GM23338 (cell line): ENCODE measurements around the gene RNF130. TPM values are rescaled to one million over a fixed set of nuclear protein-coding genes. Genes with fewer than 3 reads are reported as not detected.

Source experiments
- ATAC-seq: fragments of 200-7000 bp; cut with Tn5 transposase; 3 replicates; pipeline ENCODE4 v1.9.1; 2020
- DNase-seq: peaks from one replicate; pipeline ENCODE4 v3.0.0-alpha.2; 2015; ENCODE audit warnings: low spot score
- H2AFZ ChIP-seq: fragments of 200-600 bp; sonication (generic); 2 replicates; pipeline ENCODE4 v1.8.0; 2016; ENCODE audit warnings: antibody characterized with exemption, mild to moderate bottlenecking, moderate library complexity
- H3F3A ChIP-seq: fragments of 200-600 bp; sonication (generic); replicated peaks from 2 replicates; pipeline ENCODE4 v1.8.0; 2017; ENCODE audit warnings: antibody characterized with exemption, mixed run types, low read depth
- H3K27ac ChIP-seq: fragments of 200-600 bp; sonication (generic); 2 replicates; pipeline ENCODE4 v1.6.1; 2016; ENCODE audit warnings: low read depth
- H3K27me3 ChIP-seq: fragments of 200-600 bp; sonication (generic); 2 replicates; pipeline ENCODE4 v1.8.0; 2016; ENCODE audit warnings: mild to moderate bottlenecking, mixed run types, moderate library complexity; ENCODE audit not compliant: insufficient read depth
- H3K36me3 ChIP-seq: fragments of 200-600 bp; sonication (generic); 2 replicates; pipeline ENCODE4 v1.8.0; 2016; ENCODE audit warnings: mild to moderate bottlenecking; ENCODE audit not compliant: insufficient read depth
- H3K4me1 ChIP-seq: fragments of 200-600 bp; sonication (generic); 2 replicates; pipeline ENCODE4 v1.8.0; 2016; ENCODE audit warnings: mild to moderate bottlenecking, moderate library complexity; ENCODE audit not compliant: insufficient read depth
- H3K4me2 ChIP-seq: fragments of 200-600 bp; sonication (generic); 2 replicates; pipeline ENCODE4 v1.7.1; 2017; ENCODE audit warnings: mixed run types
- H3K4me3 ChIP-seq: fragments of 200-600 bp; sonication (generic); 2 replicates; pipeline ENCODE4 v1.6.1; 2016; ENCODE audit warnings: mixed run types
- H3K79me2 ChIP-seq: fragments of 200-600 bp; sonication (generic); replicated peaks from 2 replicates; pipeline ENCODE4 v1.8.0; 2017; ENCODE audit warnings: mild to moderate bottlenecking; ENCODE audit not compliant: insufficient read depth
- H3K9me2 ChIP-seq: fragments of 200-600 bp; sonication (generic); 2 replicates; pipeline ENCODE4 v1.8.0; 2017; ENCODE audit not compliant: insufficient read depth
- H4K20me1 ChIP-seq: fragments of 200-600 bp; sonication (generic); replicated peaks from 2 replicates; pipeline ENCODE4 v1.8.0; 2017; ENCODE audit warnings: mild to moderate bottlenecking; ENCODE audit not compliant: insufficient read depth
- H3K27ac Mint-ChIP-seq: 2 replicates; pipeline ENCODE4 v1.8.0; 2020; ENCODE audit warnings: inconsistent platforms, mild to moderate bottlenecking, moderate library complexity, mixed read lengths
- H3K27me3 Mint-ChIP-seq: 3 replicates; pipeline ENCODE4 v1.8.0; 2022; ENCODE audit warnings: low read depth, mild to moderate bottlenecking, moderate library complexity, mixed read lengths, inconsistent platforms; ENCODE audit not compliant: insufficient read depth, poor library complexity
- H3K36me3 Mint-ChIP-seq: 3 replicates; pipeline ENCODE4 v1.8.0; 2021; ENCODE audit warnings: low read depth, mild to moderate bottlenecking, inconsistent platforms, moderate library complexity, mixed read lengths
- H3K4me1 Mint-ChIP-seq: 3 replicates; pipeline ENCODE4 v1.8.0; 2020; ENCODE audit warnings: mild to moderate bottlenecking, inconsistent platforms, mixed read lengths
- H3K4me3 Mint-ChIP-seq: 3 replicates; pipeline ENCODE4 v1.8.0; 2021; ENCODE audit warnings: moderate library complexity, mild to moderate bottlenecking, inconsistent platforms, mixed read lengths
- H3K9me3 Mint-ChIP-seq: 3 replicates; pipeline ENCODE4 v1.8.0; 2020; ENCODE audit warnings: moderate library complexity, mild to moderate bottlenecking, inconsistent platforms, mixed read lengths
- CREB1 ChIP-seq: fragments of 250-450 bp; sonication (Bioruptor Pico); IDR thresholded peaks from 2 replicates; pipeline ENCODE4 v1.5.0; 2020; ENCODE audit warnings: low read depth, mild to moderate bottlenecking, moderate library complexity
- ETS1 ChIP-seq: IDR thresholded peaks from 2 replicates; pipeline ENCODE4 v1.6.1; 2016; ENCODE audit warnings: antibody characterized with exemption
- EZH2 ChIP-seq: fragments of 200-600 bp; sonication (generic); IDR thresholded peaks from one replicate; pipeline ENCODE4 v1.8.0; 2017; ENCODE audit warnings: antibody characterized with exemption, mild to moderate bottlenecking, low read depth; ENCODE audit not compliant: unreplicated experiment
- EZH2phosphoT487 ChIP-seq: fragments of 200-600 bp; sonication (generic); IDR thresholded peaks from one replicate; pipeline ENCODE4 v1.8.1; 2018; ENCODE audit warnings: antibody characterized with exemption; ENCODE audit not compliant: unreplicated experiment
- JUNB ChIP-seq: IDR thresholded peaks from one replicate; pipeline ENCODE4 v1.6.1; 2016; ENCODE audit warnings: antibody characterized with exemption; ENCODE audit not compliant: unreplicated experiment
- NANOG ChIP-seq: IDR thresholded peaks from 2 replicates; pipeline ENCODE4 v1.6.1; 2016; ENCODE audit warnings: antibody characterized with exemption, borderline replicate concordance
- POLR2AphosphoS5 ChIP-seq: IDR thresholded peaks from 2 replicates; pipeline ENCODE4 v1.6.1; 2016; ENCODE audit warnings: antibody characterized with exemption, low read depth
- STAT1 ChIP-seq: IDR thresholded peaks from one replicate; pipeline ENCODE4 v1.6.1; 2016; ENCODE audit warnings: antibody characterized with exemption; ENCODE audit not compliant: unreplicated experiment
- ZNF331 ChIP-seq: fragments of 250-450 bp; sonication (Bioruptor Pico); IDR thresholded peaks from 2 replicates; pipeline ENCODE4 v1.5.0; 2020; ENCODE audit warnings: low read depth, mild to moderate bottlenecking, moderate library complexity
- polyA plus RNA-seq: library from polyadenylated mRNA; unstranded; fragments of >200 nt; fragmentation: Nextera tagmentation; extraction: Ambion mirVana; gene quantifications from 2 replicates; pipeline ENCODE4 v1.2.1, GENCODE V29; 2016
- total RNA-seq: library from RNA; depleted of rRNA; stranded (reverse); fragments of >200 nt; shearing (Covaris generic); gene quantifications from 2 replicates; pipeline ENCODE4 v1.2.3, GENCODE V29; 2014
- TF ChIP-seq, protein P1 (sequence below): IDR thresholded peaks from one replicate; pipeline ENCODE4 v1.6.1; 2018; ENCODE audit warnings: antibody characterized with exemption; ENCODE audit not compliant: unreplicated experiment
- TF ChIP-seq, protein P2 (sequence below): fragments of 250-450 bp; sonication (Bioruptor Pico); IDR thresholded peaks from 2 replicates; pipeline ENCODE4 v1.5.0; 2020; ENCODE audit warnings: mild to moderate bottlenecking, moderate library complexity
- TF ChIP-seq, protein P3 (sequence below), 2 experiments: fragments of 200-600 bp in 1 of 2; sonication (generic) in 1 of 2; conservative IDR thresholded peaks; 2 replicates each; pipeline versions ENCODE4 v1.5.1 to v1.6.1; 2016 to 2017; ENCODE audit warnings: antibody characterized with exemption in 2 of 2, low read depth in 2 of 2, mild to moderate bottlenecking in 2 of 2, moderate library complexity in 1 of 2

The RNF130 gene
- total and polyA plus RNA-seq, 2 experiments from 2014 or later: 60.1 to 97.3 TPM

DNA sequence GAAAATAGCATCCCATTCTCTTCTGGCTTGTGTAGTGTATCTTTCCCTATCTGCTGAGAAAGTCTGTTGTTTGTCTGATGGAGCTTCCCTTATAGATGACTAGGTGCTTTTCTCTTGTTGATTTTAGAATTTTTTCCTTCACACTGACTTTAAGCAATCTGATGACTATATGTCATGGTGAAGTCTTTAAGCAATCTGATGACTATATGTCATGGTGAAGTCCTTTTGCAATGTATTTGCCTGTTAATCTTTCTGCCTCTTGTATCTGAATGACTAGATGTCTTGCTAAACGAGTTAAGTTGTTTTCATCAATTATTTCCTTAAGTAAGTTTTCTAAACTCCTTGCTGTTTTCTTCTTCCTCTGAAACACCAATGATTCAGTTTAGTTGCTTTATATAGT, 80.5 kb downstream of the RNF130 start:
- Mint-ChIP-seq H3K4me3 (no peak overlapping the region), H3K9me3 (peaks cover 52% of the 10 kb centered on the region), H3K27me3 (peaks cover 4% of the 10 kb centered on the region), H3K27ac (no peak overlapping the region), H3K4me1 (peaks cover 11% of the 10 kb centered on the region), H3K36me3 (peaks cover 64% of the 10 kb centered on the region)
- Histone ChIP-seq H3K79me2 (no peaks in the 10 kb centered on the region), H3K9me2 (no peaks in the 10 kb centered on the region; the same call in 1 of the 2 replicates), H3K27ac (no peak overlapping the region), H3F3A (no peaks in the 10 kb centered on the region), H2AFZ (no peak overlapping the region), H3K4me1 (peaks cover 4% of the 10 kb centered on the region; the same call in 1 of the 2 replicates), H3K4me2 (no peak overlapping the region), H3K4me3 (no peak overlapping the region), H4K20me1 (no peaks in the 10 kb centered on the region; the same call in 1 of the 2 replicates), H3K27me3 (no peaks in the 10 kb centered on the region), H3K36me3 (no peaks in the 10 kb centered on the region; the same call in 1 of the 2 replicates)
- no peak for ATAC-seq
- no peak for TF ChIP-seq EZH2
- TF ChIP-seq, protein P1, sequence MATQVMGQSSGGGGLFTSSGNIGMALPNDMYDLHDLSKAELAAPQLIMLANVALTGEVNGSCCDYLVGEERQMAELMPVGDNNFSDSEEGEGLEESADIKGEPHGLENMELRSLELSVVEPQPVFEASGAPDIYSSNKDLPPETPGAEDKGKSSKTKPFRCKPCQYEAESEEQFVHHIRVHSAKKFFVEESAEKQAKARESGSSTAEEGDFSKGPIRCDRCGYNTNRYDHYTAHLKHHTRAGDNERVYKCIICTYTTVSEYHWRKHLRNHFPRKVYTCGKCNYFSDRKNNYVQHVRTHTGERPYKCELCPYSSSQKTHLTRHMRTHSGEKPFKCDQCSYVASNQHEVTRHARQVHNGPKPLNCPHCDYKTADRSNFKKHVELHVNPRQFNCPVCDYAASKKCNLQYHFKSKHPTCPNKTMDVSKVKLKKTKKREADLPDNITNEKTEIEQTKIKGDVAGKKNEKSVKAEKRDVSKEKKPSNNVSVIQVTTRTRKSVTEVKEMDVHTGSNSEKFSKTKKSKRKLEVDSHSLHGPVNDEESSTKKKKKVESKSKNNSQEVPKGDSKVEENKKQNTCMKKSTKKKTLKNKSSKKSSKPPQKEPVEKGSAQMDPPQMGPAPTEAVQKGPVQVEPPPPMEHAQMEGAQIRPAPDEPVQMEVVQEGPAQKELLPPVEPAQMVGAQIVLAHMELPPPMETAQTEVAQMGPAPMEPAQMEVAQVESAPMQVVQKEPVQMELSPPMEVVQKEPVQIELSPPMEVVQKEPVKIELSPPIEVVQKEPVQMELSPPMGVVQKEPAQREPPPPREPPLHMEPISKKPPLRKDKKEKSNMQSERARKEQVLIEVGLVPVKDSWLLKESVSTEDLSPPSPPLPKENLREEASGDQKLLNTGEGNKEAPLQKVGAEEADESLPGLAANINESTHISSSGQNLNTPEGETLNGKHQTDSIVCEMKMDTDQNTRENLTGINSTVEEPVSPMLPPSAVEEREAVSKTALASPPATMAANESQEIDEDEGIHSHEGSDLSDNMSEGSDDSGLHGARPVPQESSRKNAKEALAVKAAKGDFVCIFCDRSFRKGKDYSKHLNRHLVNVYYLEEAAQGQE: no peak
- no peak for TF ChIP-seq ZNF331 (CRISPR knock-in tag)
- no peak for TF ChIP-seq POLR2AphosphoS5
- TF ChIP-seq, protein P2, sequence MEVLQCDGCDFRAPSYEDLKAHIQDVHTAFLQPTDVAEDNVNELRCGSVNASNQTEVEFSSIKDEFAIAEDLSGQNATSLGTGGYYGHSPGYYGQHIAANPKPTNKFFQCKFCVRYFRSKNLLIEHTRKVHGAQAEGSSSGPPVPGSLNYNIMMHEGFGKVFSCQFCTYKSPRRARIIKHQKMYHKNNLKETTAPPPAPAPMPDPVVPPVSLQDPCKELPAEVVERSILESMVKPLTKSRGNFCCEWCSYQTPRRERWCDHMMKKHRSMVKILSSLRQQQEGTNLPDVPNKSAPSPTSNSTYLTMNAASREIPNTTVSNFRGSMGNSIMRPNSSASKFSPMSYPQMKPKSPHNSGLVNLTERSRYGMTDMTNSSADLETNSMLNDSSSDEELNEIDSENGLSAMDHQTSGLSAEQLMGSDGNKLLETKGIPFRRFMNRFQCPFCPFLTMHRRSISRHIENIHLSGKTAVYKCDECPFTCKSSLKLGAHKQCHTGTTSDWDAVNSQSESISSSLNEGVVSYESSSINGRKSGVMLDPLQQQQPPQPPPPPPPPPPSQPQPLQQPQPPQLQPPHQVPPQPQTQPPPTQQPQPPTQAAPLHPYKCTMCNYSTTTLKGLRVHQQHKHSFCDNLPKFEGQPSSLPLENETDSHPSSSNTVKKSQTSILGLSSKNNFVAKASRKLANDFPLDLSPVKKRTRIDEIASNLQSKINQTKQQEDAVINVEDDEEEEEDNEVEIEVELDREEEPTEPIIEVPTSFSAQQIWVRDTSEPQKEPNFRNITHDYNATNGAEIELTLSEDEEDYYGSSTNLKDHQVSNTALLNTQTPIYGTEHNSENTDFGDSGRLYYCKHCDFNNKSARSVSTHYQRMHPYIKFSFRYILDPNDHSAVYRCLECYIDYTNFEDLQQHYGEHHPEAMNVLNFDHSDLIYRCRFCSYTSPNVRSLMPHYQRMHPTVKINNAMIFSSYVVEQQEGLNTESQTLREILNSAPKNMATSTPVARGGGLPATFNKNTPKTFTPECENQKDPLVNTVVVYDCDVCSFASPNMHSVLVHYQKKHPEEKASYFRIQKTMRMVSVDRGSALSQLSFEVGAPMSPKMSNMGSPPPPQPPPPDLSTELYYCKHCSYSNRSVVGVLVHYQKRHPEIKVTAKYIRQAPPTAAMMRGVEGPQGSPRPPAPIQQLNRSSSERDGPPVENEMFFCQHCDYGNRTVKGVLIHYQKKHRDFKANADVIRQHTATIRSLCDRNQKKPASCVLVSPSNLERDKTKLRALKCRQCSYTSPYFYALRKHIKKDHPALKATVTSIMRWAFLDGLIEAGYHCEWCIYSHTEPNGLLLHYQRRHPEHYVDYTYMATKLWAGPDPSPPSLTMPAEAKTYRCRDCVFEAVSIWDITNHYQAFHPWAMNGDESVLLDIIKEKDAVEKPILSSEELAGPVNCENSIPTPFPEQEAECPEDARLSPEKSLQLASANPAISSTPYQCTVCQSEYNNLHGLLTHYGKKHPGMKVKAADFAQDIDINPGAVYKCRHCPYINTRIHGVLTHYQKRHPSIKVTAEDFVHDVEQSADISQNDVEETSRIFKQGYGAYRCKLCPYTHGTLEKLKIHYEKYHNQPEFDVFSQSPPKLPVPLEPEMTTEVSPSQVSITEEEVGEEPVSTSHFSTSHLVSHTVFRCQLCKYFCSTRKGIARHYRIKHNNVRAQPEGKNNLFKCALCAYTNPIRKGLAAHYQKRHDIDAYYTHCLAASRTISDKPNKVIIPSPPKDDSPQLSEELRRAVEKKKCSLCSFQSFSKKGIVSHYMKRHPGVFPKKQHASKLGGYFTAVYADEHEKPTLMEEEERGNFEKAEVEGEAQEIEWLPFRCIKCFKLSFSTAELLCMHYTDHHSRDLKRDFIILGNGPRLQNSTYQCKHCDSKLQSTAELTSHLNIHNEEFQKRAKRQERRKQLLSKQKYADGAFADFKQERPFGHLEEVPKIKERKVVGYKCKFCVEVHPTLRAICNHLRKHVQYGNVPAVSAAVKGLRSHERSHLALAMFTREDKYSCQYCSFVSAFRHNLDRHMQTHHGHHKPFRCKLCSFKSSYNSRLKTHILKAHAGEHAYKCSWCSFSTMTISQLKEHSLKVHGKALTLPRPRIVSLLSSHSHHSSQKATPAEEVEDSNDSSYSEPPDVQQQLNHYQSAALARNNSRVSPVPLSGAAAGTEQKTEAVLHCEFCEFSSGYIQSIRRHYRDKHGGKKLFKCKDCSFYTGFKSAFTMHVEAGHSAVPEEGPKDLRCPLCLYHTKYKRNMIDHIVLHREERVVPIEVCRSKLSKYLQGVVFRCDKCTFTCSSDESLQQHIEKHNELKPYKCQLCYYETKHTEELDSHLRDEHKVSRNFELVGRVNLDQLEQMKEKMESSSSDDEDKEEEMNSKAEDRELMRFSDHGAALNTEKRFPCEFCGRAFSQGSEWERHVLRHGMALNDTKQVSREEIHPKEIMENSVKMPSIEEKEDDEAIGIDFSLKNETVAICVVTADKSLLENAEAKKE (CRISPR knock-in tag): no peak
- TF ChIP-seq STAT1: no peak
- no peak for TF ChIP-seq ETS1
- TF ChIP-seq NANOG: no peak
- no peak for TF ChIP-seq JUNB
- no peak for TF ChIP-seq CREB1 (CRISPR knock-in tag)
- TF ChIP-seq EZH2phosphoT487: no peak
- TF ChIP-seq, protein P3, sequence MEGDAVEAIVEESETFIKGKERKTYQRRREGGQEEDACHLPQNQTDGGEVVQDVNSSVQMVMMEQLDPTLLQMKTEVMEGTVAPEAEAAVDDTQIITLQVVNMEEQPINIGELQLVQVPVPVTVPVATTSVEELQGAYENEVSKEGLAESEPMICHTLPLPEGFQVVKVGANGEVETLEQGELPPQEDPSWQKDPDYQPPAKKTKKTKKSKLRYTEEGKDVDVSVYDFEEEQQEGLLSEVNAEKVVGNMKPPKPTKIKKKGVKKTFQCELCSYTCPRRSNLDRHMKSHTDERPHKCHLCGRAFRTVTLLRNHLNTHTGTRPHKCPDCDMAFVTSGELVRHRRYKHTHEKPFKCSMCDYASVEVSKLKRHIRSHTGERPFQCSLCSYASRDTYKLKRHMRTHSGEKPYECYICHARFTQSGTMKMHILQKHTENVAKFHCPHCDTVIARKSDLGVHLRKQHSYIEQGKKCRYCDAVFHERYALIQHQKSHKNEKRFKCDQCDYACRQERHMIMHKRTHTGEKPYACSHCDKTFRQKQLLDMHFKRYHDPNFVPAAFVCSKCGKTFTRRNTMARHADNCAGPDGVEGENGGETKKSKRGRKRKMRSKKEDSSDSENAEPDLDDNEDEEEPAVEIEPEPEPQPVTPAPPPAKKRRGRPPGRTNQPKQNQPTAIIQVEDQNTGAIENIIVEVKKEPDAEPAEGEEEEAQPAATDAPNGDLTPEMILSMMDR (conservative IDR thresholded peaks at IDR 0.05; ENCODE audit: low read depth in 2 of 2): no peak
- DNase-seq: no peak
